T-cell (primary cell): ENCODE measurements around the gene ZNF689. TPM values are rescaled to one million over a fixed set of nuclear protein-coding genes. Genes with fewer than 3 reads are reported as not detected.

Experiments used
- total RNA-seq, 35 experiments: library from RNA in 6 of 35; stranded (reverse) in 6 of 35; fragments of 120-200 nt in 1 of 35; gene quantifications; one replicate each; pipeline versions ENCODE4 v1.2.1 to v1.2.4 and lab custom pipeline; 2013 to 2026

The ZNF689 gene
- total RNA-seq, 5 donors from 2014 or later (not counting 1 experiment from before 2014, with no cell fraction given): 11.0 to 13.7 (median 12.4) TPM

Other genes with a start within 250 kb of the ZNF689 start
- gene TBC1D10B, start 239.9 kb downstream of the ZNF689 start, total RNA-seq: 10 to 100 TPM; 24.0 to 60.1 (median 52.5) TPM
- gene MYL11, start 235.6 kb downstream of the ZNF689 start, total RNA-seq: 1 to 10 TPM in 2 of 5 donors, under 1 TPM in 1, not detected in 2; 0.91 to 1.3 (median 1.1) TPM
- gene SEPTIN1, start 227.8 kb downstream of the ZNF689 start, total RNA-seq: 100 to 1,000 TPM; 191 to 259 (median 229) TPM
- 10 to 100 TPM in 3 of 5 donors, 1 to 10 TPM in 2; 7.3 to 17.5 (median 16.4) TPM for gene ZNF48, start 215.0 kb downstream of the ZNF689 start, total RNA-seq
- gene ZNF771, start 202.8 kb downstream of the ZNF689 start, total RNA-seq: 1 to 10 TPM; 1.3 to 6.6 (median 6.2) TPM
- 10 to 100 TPM; 11.2 to 30.6 (median 24.7) TPM for gene DCTPP1, start 180.4 kb downstream of the ZNF689 start, total RNA-seq
- gene SEPHS2, start 164.5 kb downstream of the ZNF689 start, total RNA-seq: 10 to 100 TPM; 21.3 to 50.2 (median 47.8) TPM
- 100 to 1,000 TPM; 322 to 640 (median 518) TPM for gene ITGAL, start 137.6 kb downstream of the ZNF689 start, total RNA-seq
- gene ZNF768, start 83.8 kb downstream of the ZNF689 start, total RNA-seq: 1 to 10 TPM; 5.0 to 8.3 (median 7.2) TPM
- gene ZNF747, start 75.5 kb downstream of the ZNF689 start, total RNA-seq: 10 to 100 TPM in 3 of 5 donors, 1 to 10 TPM in 2; 6.8 to 17.4 (median 14.2) TPM
- gene ZNF764, start 52.0 kb downstream of the ZNF689 start, total RNA-seq: 10 to 100 TPM; 14.9 to 33.9 (median 27.3) TPM
- 10 to 100 TPM; 11.9 to 25.9 (median 20.7) TPM for gene ZNF688, start 38.7 kb downstream of the ZNF689 start, total RNA-seq
- gene ZNF785, start 24.7 kb downstream of the ZNF689 start, total RNA-seq: 10 to 100 TPM; 11.7 to 30.9 (median 26.6) TPM
- gene PRR14, start 40.6 kb upstream of the ZNF689 start, total RNA-seq: 100 to 1,000 TPM in 2 of 5 donors, 10 to 100 TPM in 3; 57.9 to 121 (median 89.6) TPM
- gene FBRS, start 48.0 kb upstream of the ZNF689 start, total RNA-seq: 100 to 1,000 TPM; 159 to 186 (median 167) TPM
- gene SRCAP, start 88.8 kb upstream of the ZNF689 start, total RNA-seq: 100 to 1,000 TPM in 3 of 5 donors, 10 to 100 TPM in 2; 82.8 to 124 (median 114) TPM
- 10 to 100 TPM; 36.4 to 57.8 (median 48.9) TPM for gene PHKG2, start 138.0 kb upstream of the ZNF689 start, total RNA-seq
- gene CFAP119, start 151.7 kb upstream of the ZNF689 start, total RNA-seq: 1 to 10 TPM; 1.3 to 3.1 (median 2.7) TPM
- 100 to 1,000 TPM in 1 of 5 donors, 10 to 100 TPM in 4; 55.7 to 106 (median 95.9) TPM for gene RNF40, start 151.9 kb upstream of the ZNF689 start, total RNA-seq
- gene ZNF629, start 176.8 kb upstream of the ZNF689 start, total RNA-seq: 1 to 10 TPM; 2.4 to 7.6 (median 4.4) TPM